Frontal cortex (tissue), 4 donors: ENCODE results near the gene LINGO1. TPM values are rescaled to one million over a fixed set of nuclear protein-coding genes. Genes with fewer than 3 reads are reported as not detected.

Experiments
- DNase-seq, 2 donors: peaks; one replicate each; pipeline ENCODE4 v3.0.0; 2012; ENCODE audit warnings: low spot score in 2 of 2
- FAIRE-seq: peaks from 2 replicates; lab custom pipeline; 2012; peaks lifted over from hg19 to GRCh38; lab: Jason Lieb, UNC
- total RNA-seq: library from RNA; depleted of rRNA; stranded (reverse); fragments of >200 nt; gene quantifications from one replicate; pipeline ENCODE4 v1.2.3, GENCODE V29; 2014
- donor health status: control.
- donor health status: control.
- donor health status: control.

Gene LINGO1, protein sequence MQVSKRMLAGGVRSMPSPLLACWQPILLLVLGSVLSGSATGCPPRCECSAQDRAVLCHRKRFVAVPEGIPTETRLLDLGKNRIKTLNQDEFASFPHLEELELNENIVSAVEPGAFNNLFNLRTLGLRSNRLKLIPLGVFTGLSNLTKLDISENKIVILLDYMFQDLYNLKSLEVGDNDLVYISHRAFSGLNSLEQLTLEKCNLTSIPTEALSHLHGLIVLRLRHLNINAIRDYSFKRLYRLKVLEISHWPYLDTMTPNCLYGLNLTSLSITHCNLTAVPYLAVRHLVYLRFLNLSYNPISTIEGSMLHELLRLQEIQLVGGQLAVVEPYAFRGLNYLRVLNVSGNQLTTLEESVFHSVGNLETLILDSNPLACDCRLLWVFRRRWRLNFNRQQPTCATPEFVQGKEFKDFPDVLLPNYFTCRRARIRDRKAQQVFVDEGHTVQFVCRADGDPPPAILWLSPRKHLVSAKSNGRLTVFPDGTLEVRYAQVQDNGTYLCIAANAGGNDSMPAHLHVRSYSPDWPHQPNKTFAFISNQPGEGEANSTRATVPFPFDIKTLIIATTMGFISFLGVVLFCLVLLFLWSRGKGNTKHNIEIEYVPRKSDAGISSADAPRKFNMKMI
- total RNA-seq, result 32.6 TPM

DNA sequence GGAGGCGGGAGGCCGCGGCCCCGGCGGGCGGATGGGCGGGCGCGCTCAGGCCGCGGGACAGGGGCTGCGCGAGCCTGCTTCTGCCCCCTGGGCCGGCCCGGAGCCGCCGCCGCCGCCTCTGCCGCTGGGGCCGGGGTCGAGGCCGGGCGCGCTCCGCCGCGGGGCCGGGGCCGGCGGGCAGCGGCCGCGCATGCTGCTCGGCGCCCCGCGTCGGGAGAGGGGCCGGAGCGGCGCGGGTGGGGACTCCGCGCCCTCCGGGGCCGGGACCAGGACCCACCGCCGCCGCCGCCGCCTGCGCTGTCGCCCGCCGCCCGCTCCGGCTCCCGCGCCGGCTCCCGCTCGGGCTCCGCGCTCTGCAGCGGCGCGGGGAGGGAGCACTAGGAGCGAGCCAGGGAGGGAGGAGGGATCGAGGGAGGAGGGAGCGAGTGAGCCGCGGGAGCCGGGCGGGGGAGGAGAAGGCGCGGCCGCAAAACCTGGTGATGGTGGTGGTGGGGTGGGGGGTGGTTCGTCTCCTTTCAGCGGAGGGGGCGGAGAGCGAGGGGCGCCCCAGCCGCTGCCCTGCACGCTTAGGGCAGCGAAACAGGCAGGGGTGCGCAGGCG lies at the start of gene LINGO1:
Gene LINGO1, minus strand, starts transcription at position 379 of the 600 bp plus-strand sequence. CDS start 597 bp downstream, outside the sequence.
- FAIRE-seq (no peak), DNase-seq (peak; percentile 64 to 76)

DNA sequence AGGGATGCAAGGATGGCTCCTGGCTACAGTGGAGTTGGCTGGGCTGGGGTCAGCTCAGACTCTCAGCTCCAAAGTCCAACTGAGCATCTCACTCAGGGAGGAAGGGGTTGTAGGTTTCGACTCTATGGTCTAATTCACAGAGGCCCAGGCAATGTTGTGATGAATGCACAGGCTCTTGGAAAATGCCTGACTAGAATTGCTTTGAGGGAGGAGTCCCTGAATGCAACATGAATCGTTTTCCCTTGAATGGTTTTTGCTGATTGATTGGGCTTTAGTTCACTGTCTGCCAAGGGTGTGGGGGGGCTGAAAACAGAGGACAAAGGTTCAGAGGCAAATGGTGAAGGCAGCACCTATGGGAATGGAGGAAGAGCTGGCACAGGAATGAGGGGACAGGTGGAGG lies 48.6 kb upstream of the LINGO1 start:
- FAIRE-seq (no peak), DNase-seq (no peak)

DNA sequence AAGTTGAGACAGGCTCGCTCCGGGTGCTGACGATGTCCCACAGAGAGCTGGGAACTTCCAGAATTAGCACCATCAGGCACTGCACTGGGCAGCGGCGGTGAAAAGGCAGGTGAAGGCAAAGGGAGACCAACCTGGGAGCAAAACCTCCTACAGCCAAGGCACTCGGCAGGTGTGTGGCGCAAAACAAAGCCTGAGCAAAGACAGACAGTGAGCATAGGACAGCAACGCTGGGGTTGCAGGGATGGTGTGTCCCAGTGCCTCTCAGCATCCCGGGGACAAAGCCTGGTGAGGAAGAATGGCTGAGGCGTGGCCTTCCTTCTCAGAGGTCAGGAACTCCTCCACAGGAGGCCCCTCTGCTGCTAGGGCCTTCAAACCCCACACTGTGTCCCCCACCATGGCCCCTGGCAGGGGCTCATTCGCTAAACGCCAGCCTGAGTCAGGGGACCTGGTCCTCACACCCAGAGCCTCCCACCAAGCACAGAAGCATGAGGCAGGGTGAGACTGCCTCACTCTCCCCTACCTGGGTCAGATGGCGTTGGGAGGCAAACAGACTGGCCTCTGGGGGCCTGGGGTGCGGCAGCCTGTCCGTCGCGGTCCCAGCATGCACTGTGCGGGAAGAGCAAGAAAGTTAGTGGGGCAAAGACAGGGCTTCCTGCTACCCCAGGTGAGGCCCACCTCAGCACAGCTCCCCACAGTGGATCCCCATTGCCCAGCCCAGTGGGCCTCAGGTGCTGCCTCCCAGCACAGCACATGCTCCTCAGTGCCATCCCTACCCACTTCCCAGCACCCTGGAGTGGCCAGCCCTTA lies 44.1 kb upstream of the LINGO1 start:
- no peak for FAIRE-seq
- no peak for DNase-seq

DNA sequence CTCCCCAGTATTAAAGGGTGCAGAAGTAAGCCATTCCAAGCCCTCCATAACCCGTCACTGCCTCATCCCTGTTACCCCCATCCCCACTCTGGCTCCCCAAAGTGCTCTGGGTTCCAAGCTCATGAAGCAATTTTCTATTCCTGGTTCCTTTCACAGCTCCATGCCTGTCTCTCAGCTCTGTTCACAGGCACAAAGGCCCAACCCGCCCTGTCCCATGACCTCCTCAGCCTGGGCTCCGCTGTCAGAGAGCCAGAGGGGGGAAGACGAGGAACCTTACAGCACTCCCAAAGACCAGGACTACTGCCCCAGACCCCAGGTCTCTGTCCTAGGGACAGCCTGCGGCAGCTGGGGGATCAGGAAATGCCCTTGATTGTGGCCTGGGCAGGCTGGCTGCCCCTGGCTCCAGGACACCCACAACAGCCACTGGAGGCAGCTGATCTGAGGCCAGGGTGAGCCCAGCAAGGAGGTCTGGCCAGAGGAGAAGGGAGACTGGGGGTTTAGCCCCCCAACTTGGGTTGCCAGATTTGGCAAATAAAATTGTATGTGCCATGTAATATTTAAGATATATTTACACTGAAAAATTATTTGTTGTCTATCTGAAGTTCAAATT lies 43.2 kb upstream of the LINGO1 start:
- no peak for DNase-seq
- FAIRE-seq, result no peak

DNA sequence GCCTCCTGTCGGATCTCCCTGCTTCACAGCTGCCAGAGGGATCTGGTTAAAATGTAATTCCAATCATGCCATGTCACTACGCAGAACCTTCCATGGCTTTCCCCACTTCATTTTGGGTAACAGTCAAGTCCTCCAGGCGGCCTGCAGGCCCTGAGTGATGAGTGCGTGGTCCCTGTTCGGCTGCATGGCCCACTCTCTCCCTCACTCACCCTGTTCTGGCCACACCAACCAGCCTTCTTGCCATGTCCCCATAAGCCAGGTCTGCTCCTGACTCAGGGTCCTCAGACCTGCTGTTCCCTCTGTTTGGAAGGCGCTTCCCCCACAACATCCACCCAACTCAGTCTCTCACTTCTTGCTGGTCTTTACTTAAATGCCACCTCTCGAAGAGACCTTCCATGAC lies 41.6 kb upstream of the LINGO1 start:
- no peak for FAIRE-seq
- DNase-seq, result no peak

DNA sequence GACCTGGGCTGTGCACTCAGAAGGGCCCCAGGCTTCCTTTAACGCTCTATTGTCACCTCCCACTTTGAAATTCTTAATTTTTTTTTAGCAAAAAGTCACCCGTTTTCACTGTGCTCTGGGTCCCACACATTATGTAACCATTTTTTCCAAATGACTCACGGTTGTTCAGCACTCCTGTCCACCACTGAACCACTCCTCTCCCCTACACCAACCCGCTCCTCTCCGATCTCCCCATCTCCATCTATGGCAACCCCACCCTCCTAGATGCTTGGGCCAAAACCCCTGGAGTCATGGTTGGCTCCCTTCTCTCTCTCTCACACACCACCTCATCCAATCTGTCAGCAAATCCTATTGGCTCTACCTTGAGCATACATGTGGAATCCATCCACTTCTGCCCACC lies 41.2 kb upstream of the LINGO1 start:
- FAIRE-seq (no peak), DNase-seq (no peak)

DNA sequence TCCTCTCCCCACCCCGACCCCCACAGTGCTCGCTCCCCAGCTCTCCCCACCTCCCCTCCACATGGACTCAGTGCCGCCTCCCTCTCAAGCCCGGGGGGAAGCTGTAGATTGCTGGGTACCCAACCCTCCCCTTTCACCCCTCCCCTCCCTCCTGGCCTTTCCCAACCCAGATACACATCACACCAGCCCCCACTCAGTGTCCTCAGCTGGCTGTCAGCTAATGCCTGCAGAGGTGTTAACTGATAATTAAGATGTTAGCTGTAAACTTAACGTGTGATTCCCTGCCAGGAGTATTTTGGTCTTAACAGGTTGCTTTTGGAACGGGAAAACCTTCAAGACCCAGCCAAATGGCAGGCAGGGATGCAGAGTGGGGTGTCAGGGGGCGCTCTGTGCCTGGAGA lies 39.4 kb upstream of the LINGO1 start:
- no peak for DNase-seq
- FAIRE-seq, result no peak

DNA sequence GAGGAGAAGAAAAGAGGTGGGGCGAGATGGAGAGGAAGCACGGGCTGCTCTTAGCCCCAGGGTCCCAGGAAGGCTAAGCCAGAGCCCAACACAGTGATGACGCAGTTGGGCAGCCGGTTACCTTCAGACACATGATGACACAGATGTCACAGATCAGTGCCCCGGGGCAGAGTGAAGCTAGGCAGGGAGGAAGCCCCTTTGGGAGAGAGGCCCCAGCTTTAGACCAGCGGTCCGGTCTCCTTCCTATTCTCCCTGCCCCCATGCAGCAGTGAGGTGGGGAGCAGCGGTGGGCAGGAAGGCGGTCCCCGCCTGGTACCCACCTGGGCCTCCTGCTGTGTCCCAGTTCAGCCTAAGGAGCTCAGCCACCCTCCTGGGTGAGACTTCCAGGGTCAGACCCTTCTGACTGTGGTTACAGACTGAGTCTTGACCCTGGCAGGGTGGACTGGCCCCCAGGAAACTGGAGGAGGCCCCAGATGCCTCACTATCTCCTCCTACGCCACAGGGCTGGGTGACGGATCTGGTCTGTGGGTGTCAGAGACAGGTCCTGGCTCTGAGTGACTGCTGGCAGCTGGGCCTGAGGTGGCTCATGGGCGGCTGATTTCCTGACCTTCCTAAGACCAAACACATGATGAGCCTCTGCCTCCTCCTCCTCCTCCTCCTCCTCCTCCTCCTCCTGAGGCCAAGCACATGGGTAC lies 38.8 kb upstream of the LINGO1 start:
- DNase-seq (no peak), FAIRE-seq (no peak)

DNA sequence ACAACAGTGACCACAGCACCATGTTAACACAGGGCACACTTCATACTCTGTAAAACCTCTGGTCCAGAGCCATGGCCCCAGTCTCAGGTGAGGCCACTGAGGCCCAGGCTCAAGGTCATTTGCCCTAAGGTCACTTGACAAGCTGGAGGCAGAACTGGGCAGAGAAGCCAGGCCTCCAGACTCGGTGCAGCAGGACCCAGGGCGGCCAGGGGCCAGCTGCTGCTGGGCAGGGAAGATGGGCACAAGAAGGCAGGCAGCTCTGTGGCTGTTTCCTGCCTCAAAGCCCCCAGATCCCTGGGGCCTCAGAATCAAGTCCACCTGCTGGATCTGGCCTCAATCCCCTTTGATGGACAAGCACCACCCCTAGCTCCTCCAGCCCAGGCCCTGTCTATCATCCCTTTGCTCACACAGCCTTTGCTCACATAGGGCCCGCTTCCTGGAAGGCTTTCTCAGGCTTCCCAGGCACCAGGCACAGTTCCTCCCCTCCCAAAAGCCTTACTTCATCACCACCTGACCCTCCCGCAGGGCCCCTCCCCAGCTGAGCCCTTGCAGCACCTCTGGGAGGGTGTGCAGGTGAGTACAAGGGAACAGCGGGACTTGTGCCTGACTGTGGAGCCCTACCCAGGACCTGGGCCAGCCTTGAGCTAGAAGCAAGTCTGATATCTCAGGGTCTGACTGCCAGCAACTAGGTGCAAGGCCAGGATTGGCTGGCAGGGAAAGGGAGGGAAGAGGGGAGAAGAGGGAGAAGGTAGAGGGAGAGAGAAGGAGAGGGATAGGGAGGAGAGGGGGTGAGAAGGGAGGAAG lies 38.0 kb upstream of the LINGO1 start:
- FAIRE-seq, result no peak

DNA sequence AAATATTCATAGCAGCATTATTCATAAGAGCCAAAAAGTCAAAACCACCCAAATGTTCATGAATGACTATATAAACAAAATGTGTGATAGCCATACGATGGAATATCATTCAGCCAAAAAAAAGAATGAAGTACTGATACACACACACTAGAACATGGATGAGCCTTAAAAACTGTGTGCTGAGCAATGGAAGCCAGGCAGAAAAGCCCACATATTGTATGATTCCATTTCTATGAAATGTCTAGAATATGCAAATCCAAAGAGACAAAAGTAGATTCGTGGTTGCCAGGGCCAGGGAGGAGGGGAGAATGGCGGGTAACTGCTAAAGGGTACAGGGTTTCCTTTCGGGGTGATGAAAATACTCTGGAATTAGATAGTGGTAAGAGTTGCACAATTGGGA lies 37.2 kb upstream of the LINGO1 start:
- FAIRE-seq, result no peak
- DNase-seq, result no peak

More for the DNA sequence above, 38.0 kb upstream of the LINGO1 start:
- no peak for DNase-seq

DNA sequence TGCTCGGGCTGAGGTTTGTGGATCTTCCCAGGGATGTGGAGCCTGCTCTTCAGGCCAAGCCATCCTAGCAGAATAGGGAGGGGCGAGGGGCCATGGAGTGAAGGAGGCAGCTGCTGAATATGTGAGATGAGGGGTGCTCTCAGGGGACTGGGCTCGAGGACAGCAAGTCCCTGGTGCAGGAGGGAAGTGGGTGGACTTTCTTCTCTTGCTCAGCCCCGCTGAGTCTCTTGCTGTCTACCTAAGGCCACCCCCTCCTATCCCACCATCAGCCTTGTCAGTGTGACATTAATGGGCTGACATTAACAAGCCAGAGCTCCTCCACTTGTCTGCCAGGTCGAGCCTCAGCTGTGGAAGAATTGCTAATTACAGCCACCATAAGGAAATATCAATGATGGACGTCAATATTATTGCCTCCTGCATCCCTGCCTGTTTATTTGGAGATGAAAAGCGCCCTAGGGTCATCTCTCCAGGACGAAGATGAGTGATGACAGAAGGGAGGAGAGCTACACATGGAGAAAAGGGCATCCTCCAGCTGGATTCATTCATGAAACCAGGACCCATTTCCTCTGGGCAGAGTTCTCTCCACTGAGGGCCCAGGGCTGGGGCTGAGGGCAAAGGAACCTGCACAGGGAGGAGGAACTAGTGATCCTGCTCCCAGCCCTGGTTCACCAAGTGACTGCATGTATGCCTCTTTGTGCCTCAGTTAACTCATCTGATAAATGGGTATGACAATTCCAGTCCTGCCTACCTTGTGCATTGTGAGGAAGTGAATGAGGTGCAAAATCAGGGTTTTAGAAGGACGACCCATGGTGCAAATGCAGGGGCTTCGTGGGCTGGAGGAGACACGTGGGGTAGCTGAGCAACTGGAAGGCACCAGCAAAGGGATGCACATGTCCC lies 34.9 kb upstream of the LINGO1 start:
- no peak for FAIRE-seq
- no peak for DNase-seq

DNA sequence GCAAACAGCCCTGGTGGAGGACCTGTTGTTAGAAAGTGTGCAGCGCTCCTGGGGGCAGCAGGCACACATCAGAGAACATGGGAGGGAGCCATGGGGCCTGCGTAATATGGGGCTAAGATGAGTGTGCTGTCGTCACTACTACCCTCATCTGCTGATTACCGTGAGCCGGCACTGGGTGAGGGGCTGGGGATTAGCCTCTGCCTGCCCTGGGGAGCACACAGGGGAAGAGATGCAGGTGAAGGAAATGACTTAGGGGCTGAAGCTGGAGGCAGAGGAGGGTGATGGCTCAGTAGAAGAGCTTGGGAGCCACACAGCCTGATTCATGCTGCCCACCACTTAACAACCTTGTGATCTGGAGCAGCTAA lies 33.6 kb upstream of the LINGO1 start:
- DNase-seq (no peak), FAIRE-seq (no peak)

DNA sequence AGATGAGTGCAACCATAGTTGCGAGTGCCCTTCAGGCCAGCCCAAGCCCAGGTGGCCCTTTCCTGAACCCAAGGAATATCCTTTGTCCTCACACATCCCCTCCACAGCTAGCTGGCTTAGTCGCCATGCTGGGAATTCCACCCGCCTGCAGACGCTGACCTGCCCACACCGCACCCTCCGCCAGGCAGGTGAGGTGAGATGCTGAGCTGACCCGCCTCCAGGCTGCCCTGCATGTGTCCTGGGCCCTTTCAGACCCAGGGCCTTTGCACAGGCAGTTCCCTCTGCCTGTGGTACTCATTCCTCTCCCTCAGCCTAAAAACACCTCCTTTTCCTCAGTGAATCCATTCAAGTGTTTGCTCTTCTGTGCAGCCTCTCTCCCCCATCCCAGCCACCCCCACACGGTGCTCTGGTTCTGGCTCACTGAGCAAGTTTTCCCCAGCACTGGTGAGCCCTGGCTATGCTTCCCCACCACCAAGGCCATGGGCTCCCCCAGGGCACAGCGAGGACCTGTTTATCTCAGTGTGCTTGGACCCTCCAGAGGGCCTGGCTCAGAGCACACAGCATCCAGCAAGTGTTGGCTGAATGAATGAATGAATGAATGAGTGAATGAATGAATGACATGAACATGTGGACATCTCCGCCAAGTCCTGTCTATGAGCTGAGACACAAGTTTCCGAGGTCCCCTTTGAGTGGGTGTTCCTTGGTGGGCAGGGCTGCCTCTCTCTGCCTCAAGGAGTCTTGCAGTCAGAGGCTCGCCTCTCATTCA lies 33.0 kb upstream of the LINGO1 start:
- DNase-seq (no peak), FAIRE-seq (no peak)

DNA sequence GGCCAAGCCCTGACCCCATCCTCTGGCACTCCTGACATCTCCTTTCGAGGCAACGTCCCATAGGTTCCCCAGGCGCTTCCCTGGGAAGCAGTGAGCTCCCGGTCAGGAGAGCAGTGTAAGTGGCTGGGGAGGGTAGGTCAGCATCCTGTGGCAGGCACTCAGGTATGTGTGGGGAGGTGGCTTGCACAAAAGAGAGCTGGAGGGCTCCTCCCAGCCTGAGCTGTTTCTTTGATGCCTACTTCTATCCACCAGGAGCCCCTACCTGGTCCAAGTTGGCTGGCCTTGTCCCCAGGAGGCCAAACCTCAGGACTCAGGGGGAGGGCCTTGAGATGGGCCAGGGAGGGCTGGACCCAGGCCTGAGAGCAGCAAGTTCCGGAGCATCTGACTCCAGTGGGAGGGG lies 31.7 kb upstream of the LINGO1 start:
- FAIRE-seq (no peak), DNase-seq (no peak)

DNA sequence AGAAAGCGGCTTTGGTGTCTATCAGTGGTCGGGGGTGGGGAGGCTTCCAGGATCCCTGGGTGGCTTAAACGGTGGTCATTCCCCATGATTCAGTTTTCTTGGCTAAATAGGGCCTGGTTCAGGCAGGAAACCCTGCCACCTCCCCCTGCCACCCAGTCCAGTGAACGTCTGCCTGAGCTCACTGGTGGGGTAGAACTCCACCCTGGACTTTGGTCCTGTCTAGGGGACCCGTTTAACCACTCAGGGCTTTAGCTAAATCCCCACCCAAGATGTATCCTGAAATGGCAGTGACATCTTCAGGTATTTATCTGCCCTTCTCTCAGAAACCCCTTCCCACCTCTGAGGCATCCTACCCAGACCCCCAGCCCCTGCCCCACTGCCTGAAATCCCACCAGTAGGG lies 30.5 kb upstream of the LINGO1 start:
- FAIRE-seq (no peak), DNase-seq (no peak)

DNA sequence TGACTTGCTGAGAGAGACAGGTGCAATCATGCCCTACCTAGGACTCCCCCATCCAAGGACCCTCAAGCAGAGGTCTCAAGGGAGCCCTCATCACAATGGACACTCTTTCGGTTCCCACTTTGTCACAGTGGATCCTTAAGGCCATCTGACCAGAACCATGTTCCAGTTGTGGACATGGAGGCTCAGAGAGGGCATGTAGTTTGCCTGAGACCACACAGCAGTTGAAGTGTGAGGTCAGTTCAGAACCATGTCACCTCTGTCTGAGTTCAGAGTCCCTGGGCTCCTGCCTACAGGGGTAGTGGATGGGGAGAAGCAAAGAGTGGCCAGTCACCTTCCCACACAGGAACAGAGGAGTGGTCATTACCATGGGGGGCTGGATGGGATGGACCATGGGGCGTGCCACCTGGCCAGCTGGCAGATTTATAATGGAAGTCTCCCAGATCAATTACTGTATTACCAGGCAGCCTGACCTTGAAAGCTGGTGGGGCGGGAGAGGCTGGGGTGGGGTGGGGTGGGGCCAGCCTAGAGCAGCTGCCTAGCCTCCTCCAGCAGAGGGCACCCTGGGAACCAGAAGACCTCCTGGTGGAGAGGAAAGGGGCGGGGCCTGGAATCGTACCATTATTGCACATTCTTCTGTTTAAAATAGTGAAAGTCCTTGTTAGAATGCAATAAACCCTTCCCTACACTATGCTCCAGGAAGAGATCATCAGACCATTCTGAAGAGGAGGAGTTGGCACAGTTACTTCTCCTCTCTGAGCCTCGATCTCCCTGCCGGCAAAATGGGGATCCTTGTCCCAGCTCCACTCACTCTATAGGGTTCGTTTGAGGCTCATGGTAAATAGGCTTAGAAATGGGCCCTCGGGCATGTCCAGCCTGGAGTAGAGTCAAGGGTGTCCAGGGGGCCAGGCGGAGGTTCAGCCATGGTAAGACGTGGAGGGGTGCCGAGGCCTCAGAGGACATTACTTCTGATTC lies 26.9 kb upstream of the LINGO1 start:
- DNase-seq (peak in 1 of 2 donors; percentile 60), FAIRE-seq (no peak)
